ENCODE results near the gene CEP112. TPM values are rescaled to one million over a fixed set of nuclear protein-coding genes. Genes with fewer than 3 reads are reported as not detected.
A peak's percentile ranks its signal among the peaks of the same experiment; 100 is the strongest.

Gene CEP112
- total and polyA plus RNA-seq, 2 of the 13 experiments (the other 11 are each of a cell fraction or from before 2014, with no cell fraction given): 1.2 to 3.4 TPM

- TF ChIP-seq ZNF12 (CRISPR knock-in tag; IDR thresholded peaks at IDR 0.05) (peak; percentile 62; the same call in 1 of the 2 replicates), KIAA2018 (CRISPR knock-in tag; IDR thresholded peaks at IDR 0.05; ENCODE audit: borderline replicate concordance) (no peak), WIZ (CRISPR knock-in tag; IDR thresholded peaks at IDR 0.05) (no peak), HINFP (CRISPR knock-in tag; IDR thresholded peaks at IDR 0.05; ENCODE audit: low read depth) (no peak), HOXA3 (CRISPR knock-in tag; IDR thresholded peaks at IDR 0.05) (no peak; the same call in 1 of the 2 replicates), ZGPAT (CRISPR knock-in tag; IDR thresholded peaks at IDR 0.05) (peak; percentile 73), THYN1 (CRISPR knock-in tag; IDR thresholded peaks at IDR 0.05; ENCODE audit: borderline replicate concordance, low read depth) (no peak), BCL6 (CRISPR knock-in tag; IDR thresholded peaks at IDR 0.05) (peak; percentile 51; the same call in 1 of the 2 replicates), ZNF839 (CRISPR knock-in tag; IDR thresholded peaks at IDR 0.05; ENCODE audit: borderline replicate concordance) (no peak), FOXP4 (CRISPR knock-in tag; IDR thresholded peaks at IDR 0.05) (peak; percentile 65), NR0B2 (CRISPR knock-in tag; IDR thresholded peaks at IDR 0.05) (peak; percentile 86), SPEN (CRISPR knock-in tag; IDR thresholded peaks at IDR 0.05; ENCODE audit: low read depth) (no peak), ZNF766 (CRISPR knock-in tag; IDR thresholded peaks at IDR 0.05; ENCODE audit: borderline replicate concordance) (no peak), SALL2 (CRISPR knock-in tag; IDR thresholded peaks at IDR 0.05) (no peak)
Observed at GRCh38 chr17:65588181-65588808, 603.6 kb downstream of the CEP112 start (continued).

Measured in HepG2 (cell line).